ENCODE results near the gene SPPL2C.

SPPL2C gene

GRCh38 chr17:45823598-45823997, 21.1 kb upstream of the SPPL2C start:
- no peak for TF ChIP-seq CTCF (IDR thresholded peaks at IDR 0.05; ENCODE audit: extremely low read depth, missing control alignments)

GRCh38 chr17:45824475-45824874, 20.2 kb upstream of the SPPL2C start:
- DNase-seq (ENCODE audit: low spot score) = no peak
- TF ChIP-seq CTCF (IDR thresholded peaks at IDR 0.05; ENCODE audit: extremely low read depth, missing control alignments) = no peak

More at GRCh38 chr17:45823598-45823997, 21.1 kb upstream of the SPPL2C start:
- DNase-seq (ENCODE audit: low spot score) = no peak

- DNase-seq (ENCODE audit: low spot score) = no peak
- TF ChIP-seq CTCF (IDR thresholded peaks at IDR 0.05; ENCODE audit: extremely low read depth, missing control alignments) = no peak
These were observed 19.7 kb upstream of the SPPL2C start for GRCh38 chr17:45824901-45825492.

GRCh38 chr17:45825792-45826191, 18.9 kb upstream of the SPPL2C start:
- TF ChIP-seq CTCF (IDR thresholded peaks at IDR 0.05; ENCODE audit: extremely low read depth, missing control alignments) = no peak
- no peak for DNase-seq (ENCODE audit: low spot score)

- no peak for DNase-seq (ENCODE audit: low spot score)
- TF ChIP-seq CTCF (IDR thresholded peaks at IDR 0.05; ENCODE audit: extremely low read depth, missing control alignments) = no peak
These were observed 17.6 kb upstream of the SPPL2C start for GRCh38 chr17:45826919-45827588.

- no peak for DNase-seq (ENCODE audit: low spot score)
- no peak for TF ChIP-seq CTCF (IDR thresholded peaks at IDR 0.05; ENCODE audit: extremely low read depth, missing control alignments)
These were observed 16.5 kb upstream of the SPPL2C start for GRCh38 chr17:45828171-45828570.

GRCh38 chr17:45828582-45829133, 16.0 kb upstream of the SPPL2C start:
- no peak for DNase-seq (ENCODE audit: low spot score)

More at GRCh38 chr17:45828582-45829133, 16.0 kb upstream of the SPPL2C start:
- TF ChIP-seq CTCF (IDR thresholded peaks at IDR 0.05; ENCODE audit: extremely low read depth, missing control alignments) = no peak
